ENCODE results near the gene MRGPRX4.
"Not testable (repeated sequence)": the region's sequence is repeated elsewhere in the genome, so short reads cannot be mapped to it uniquely, and the experiment has no call there.

- TF ChIP-seq EZH2 (IDR thresholded peaks at IDR 0.05; ENCODE audit: borderline replicate concordance, insufficient read depth, low read length, poor library complexity, severe bottlenecking); EP300 (conservative IDR thresholded peaks at IDR 0.05; ENCODE audit: poor library complexity, severe bottlenecking); MXI1 (conservative IDR thresholded peaks at IDR 0.05; ENCODE audit: poor library complexity, severe bottlenecking); SMC3 (conservative IDR thresholded peaks at IDR 0.05; ENCODE audit: poor library complexity); REST (IDR thresholded peaks at IDR 0.05; ENCODE audit: borderline replicate concordance): not testable (repeated sequence)
- TF ChIP-seq, protein P1, sequence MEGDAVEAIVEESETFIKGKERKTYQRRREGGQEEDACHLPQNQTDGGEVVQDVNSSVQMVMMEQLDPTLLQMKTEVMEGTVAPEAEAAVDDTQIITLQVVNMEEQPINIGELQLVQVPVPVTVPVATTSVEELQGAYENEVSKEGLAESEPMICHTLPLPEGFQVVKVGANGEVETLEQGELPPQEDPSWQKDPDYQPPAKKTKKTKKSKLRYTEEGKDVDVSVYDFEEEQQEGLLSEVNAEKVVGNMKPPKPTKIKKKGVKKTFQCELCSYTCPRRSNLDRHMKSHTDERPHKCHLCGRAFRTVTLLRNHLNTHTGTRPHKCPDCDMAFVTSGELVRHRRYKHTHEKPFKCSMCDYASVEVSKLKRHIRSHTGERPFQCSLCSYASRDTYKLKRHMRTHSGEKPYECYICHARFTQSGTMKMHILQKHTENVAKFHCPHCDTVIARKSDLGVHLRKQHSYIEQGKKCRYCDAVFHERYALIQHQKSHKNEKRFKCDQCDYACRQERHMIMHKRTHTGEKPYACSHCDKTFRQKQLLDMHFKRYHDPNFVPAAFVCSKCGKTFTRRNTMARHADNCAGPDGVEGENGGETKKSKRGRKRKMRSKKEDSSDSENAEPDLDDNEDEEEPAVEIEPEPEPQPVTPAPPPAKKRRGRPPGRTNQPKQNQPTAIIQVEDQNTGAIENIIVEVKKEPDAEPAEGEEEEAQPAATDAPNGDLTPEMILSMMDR (IDR thresholded peaks at IDR 0.05; ENCODE audit: poor library complexity, severe bottlenecking): not testable (repeated sequence)
These were observed 25.1 kb downstream of the MRGPRX4 start for GRCh38 chr11:18197738-18198137.
